Measurements from ENCODE around the gene CYRIA. TPM values are rescaled to one million over a fixed set of nuclear protein-coding genes. Genes with fewer than 3 reads are reported as not detected.

CYRIA gene
- total RNA-seq, 4 donors from 2014 or later = 3.3 to 8.0 (median 4.5) TPM

DNA sequence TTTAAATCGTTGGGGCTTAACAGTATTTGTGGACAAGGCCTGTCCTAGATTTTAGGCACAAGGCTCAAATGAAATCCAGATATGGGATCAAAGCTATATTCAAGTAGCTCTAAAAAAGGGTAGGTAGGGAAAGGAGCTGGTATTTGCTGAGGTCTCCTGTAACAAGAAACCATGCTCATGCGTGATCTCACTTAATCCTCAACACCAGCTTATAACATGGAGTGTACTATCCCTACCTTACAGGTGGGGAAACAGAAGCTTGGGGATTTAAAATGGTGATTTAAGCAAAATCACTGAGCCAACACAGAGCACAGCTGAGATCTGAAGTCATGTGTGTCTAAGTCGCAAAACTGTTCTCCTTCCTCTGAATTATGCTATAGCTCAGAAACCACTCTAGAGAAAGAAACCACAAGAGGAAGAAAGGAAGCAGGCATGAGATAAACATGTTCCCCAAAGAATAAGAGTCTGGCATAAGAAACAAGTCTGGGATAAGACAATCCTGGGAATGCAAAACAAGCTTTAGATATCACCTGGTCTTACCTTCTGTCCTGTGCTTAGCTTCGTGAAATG is 43.1 kb downstream of the CYRIA start:
- TF ChIP-seq, protein P1, sequence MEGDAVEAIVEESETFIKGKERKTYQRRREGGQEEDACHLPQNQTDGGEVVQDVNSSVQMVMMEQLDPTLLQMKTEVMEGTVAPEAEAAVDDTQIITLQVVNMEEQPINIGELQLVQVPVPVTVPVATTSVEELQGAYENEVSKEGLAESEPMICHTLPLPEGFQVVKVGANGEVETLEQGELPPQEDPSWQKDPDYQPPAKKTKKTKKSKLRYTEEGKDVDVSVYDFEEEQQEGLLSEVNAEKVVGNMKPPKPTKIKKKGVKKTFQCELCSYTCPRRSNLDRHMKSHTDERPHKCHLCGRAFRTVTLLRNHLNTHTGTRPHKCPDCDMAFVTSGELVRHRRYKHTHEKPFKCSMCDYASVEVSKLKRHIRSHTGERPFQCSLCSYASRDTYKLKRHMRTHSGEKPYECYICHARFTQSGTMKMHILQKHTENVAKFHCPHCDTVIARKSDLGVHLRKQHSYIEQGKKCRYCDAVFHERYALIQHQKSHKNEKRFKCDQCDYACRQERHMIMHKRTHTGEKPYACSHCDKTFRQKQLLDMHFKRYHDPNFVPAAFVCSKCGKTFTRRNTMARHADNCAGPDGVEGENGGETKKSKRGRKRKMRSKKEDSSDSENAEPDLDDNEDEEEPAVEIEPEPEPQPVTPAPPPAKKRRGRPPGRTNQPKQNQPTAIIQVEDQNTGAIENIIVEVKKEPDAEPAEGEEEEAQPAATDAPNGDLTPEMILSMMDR (IDR thresholded peaks at IDR 0.05 in 4 of 5, conservative IDR thresholded peaks at IDR 0.05 in 1 of 5) = no peak
- TF ChIP-seq POLR2A (IDR thresholded peaks at IDR 0.05) = no peak
- DNase-seq = no peak
- no peaks in the 10 kb centered on the region for H3K36me3 ChIP-seq
- in situ Hi-C loops (cut with MboI; ENCODE audit: low sequenced_read_pairs in 4 of 4) = loop anchor here (5.0 to 25.0 kb wide), 4 partner anchors 130 to 985 kb away; partner anchors contain the start of gene MYCN (in 1 of the 4)
- intact Hi-C loops (cut with DNase I; ENCODE audit: low total_unique reads) = no loop called here
- peaks cover 40 to 60% of the 10 kb centered on the region in 2 donors for H3K4me1 ChIP-seq
- no peaks in the 10 kb centered on the region for H3K9me3 ChIP-seq
- no peaks in the 10 kb centered on the region for H3K27me3 ChIP-seq
- H3K4me3 ChIP-seq = no peak overlapping the region
- peak; percentile 13 to 54 for ATAC-seq
- peak overlapping the region; percentile 2 to 69 (median 24) for H3K27ac ChIP-seq

DNA sequence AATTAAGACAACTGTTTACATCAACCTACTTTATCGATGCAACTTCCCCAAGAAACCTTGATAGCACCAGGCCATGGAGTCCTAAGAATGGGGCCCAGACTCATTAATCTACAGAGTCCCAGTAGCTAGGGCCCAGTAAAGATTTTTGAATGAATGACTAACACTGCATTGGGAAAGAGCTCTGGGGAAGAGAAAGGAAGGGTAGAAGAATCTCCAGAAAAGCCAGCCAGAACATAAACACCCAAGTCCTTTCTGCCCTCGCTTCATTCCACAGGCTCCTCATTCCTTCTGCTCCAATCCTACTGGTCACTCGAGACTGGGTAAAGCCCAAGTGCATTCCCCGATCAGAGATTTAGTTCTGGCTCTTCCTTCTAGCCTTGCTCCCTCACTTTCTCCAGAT is 44.3 kb downstream of the CYRIA start:
- no peaks in the 10 kb centered on the region for H3K9me3 ChIP-seq
- no peak for ATAC-seq
- H3K27ac ChIP-seq = peak overlapping the region in 1 of 4 donors; percentile 18
- in situ Hi-C loops (cut with MboI; ENCODE audit: low sequenced_read_pairs in 4 of 4) = loop anchor here (5.0 to 25.0 kb wide), 4 partner anchors 131 to 984 kb away; partner anchors contain the start of gene MYCN (in 1 of the 4)
- H3K4me3 ChIP-seq = no peak overlapping the region
- H3K36me3 ChIP-seq = no peaks in the 10 kb centered on the region
- H3K27me3 ChIP-seq = no peaks in the 10 kb centered on the region
- DNase-seq = no peak
- H3K4me1 ChIP-seq = peaks cover 29 to 49% of the 10 kb centered on the region in 2 donors
- TF ChIP-seq, protein P1 (IDR thresholded peaks at IDR 0.05 in 4 of 5, conservative IDR thresholded peaks at IDR 0.05 in 1 of 5) = no peak
- no peak for TF ChIP-seq POLR2A (IDR thresholded peaks at IDR 0.05)
- intact Hi-C loops (cut with DNase I; ENCODE audit: low total_unique reads) = no loop called here

DNA sequence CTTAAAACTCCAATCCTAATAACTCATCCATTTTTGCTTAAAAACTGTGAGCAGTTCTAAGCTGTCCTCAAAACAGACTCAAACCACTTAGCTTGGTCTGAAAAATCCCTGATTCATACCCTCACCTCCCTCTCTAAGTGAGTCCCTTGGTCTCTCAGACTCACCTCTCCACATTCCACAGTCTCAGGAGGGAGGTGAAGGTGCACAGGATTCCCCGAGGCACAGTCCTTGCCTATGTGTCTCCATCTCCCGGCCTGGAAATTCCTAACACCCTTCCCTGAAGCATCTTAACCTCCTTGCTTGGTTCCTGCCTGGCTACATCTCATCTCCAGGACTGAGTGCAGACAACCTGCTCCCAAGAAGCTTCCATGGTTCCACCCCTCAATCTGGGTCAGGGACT is 45.0 kb downstream of the CYRIA start:
- intact Hi-C loops (cut with DNase I; ENCODE audit: low total_unique reads) = no loop called here
- H3K9me3 ChIP-seq = no peaks in the 10 kb centered on the region
- H3K4me1 ChIP-seq = peaks cover 22 to 43% of the 10 kb centered on the region in 2 donors

DNA sequence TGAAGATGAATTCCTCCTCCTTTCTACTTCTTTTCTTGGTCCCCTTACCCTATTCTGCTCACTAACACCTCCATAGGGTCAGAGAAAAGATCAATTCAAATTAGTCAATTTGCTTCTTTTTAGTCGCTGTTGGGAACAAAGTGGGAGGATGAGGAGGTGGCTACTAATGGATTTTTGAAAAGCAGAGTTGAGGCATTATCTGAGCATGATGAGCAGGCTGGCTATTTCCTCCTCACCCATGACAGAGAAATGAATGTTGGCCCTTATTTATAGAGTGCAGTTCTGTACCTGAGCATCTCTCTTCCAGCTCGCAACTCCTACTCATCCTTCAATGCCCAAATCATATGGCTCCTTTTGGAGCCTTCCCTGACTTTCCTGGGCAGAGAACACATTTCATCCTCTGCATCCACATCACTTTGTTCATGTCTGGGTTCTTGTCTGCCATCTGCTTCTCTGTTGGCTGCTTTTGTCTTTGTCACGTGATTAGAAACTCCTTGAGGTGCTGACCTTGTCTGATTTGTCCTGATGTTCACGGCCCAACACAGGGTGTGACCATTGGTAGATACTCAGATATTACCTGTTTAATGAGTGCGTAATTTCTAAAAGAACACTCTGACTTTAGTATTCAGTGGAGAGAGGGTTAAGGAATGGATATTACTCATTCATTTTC is 45.9 kb downstream of the CYRIA start:
- Histone ChIP-seq H3K27ac (no peak overlapping the region), H3K4me1 (peaks cover 13 to 36% of the 10 kb centered on the region in 2 donors), H3K27me3 (no peaks in the 10 kb centered on the region), H3K36me3 (no peaks in the 10 kb centered on the region), H3K4me3 (no peak overlapping the region), H3K9me3 (no peaks in the 10 kb centered on the region)
- in situ Hi-C loops (cut with MboI; ENCODE audit: low sequenced_read_pairs in 4 of 4) (loop anchor here (5.0 to 25.0 kb wide), 5 partner anchors 65 to 982 kb away; partner anchors contain the start of gene MYCN (in 1 of the 4)), intact Hi-C loops (cut with DNase I; ENCODE audit: low total_unique reads) (loop anchor here (10.0 kb wide), 1 partner anchor 105 kb away; no protein-coding TSS in a partner anchor)
- ATAC-seq (no peak), DNase-seq (no peak)
- TF ChIP-seq, protein P1 (IDR thresholded peaks at IDR 0.05 in 4 of 5, conservative IDR thresholded peaks at IDR 0.05 in 1 of 5) = no peak
- TF ChIP-seq POLR2A (IDR thresholded peaks at IDR 0.05) = no peak

More for the DNA sequence above, 45.0 kb downstream of the CYRIA start:
- DNase-seq (no peak), ATAC-seq (no peak)
- no peaks in the 10 kb centered on the region for H3K36me3 ChIP-seq
- in situ Hi-C loops (cut with MboI; ENCODE audit: low sequenced_read_pairs in 4 of 4) = loop anchor here (5.0 to 25.0 kb wide), 4 partner anchors 132 to 983 kb away; partner anchors contain the start of gene MYCN (in 1 of the 4)
- no peak overlapping the region for H3K4me3 ChIP-seq
- no peaks in the 10 kb centered on the region for H3K27me3 ChIP-seq
- H3K27ac ChIP-seq = no peak overlapping the region
- TF ChIP-seq, protein P1 (IDR thresholded peaks at IDR 0.05 in 4 of 5, conservative IDR thresholded peaks at IDR 0.05 in 1 of 5) = no peak
- no peak for TF ChIP-seq POLR2A (IDR thresholded peaks at IDR 0.05)
